CD14-positive monocyte (primary cell): ENCODE results near the gene PCBP3. TPM values are rescaled to one million over a fixed set of nuclear protein-coding genes. Genes with fewer than 3 reads are reported as not detected.

ENCODE experiments used
- DNase-seq, 3 donors: peaks; one replicate each; pipeline ENCODE4 v3.0.0-alpha.2; 2011 to 2022
- H2AFZ ChIP-seq: 2 replicates; pipeline ENCODE4 v1.6.0; 2012; ENCODE audit warnings: mild to moderate bottlenecking, low read depth, low read length, inconsistent platforms; ENCODE audit not compliant: insufficient read depth, poor library complexity, severe bottlenecking
- H3K27ac ChIP-seq, 2 donors: 1 replicate in 1 of 2; 2 replicates in 1 of 2; pipeline ENCODE4 v1.5.1; 2012 to 2013; ENCODE audit warnings: low read length in 2 of 2, control low read depth in 1 of 2, inconsistent platforms in 1 of 2, low read depth in 1 of 2, mild to moderate bottlenecking in 1 of 2
- H3K27me3 ChIP-seq, 2 donors: one replicate each; pipeline versions ENCODE4 v1.6.0 to v1.6.1; 2011 to 2013; ENCODE audit warnings: low read length in 2 of 2; ENCODE audit not compliant: control insufficient read depth in 2 of 2, insufficient read depth in 2 of 2
- H3K36me3 ChIP-seq, 2 donors: replicated peaks in 1 of 2; 1 replicate in 1 of 2; 2 replicates in 1 of 2; pipeline versions ENCODE4 v1.5.1 to v1.6.1; 2012 to 2013; ENCODE audit warnings: low read length in 2 of 2, control low read depth in 1 of 2, inconsistent platforms in 1 of 2, mild to moderate bottlenecking in 1 of 2; ENCODE audit not compliant: insufficient read depth in 2 of 2, control insufficient read depth in 1 of 2
- H3K4me1 ChIP-seq, 2 donors: 1 replicate in 1 of 2; 2 replicates in 1 of 2; pipeline versions ENCODE4 v1.5.1 to v1.6.1; 2012 to 2013; ENCODE audit warnings: low read length in 2 of 2, control low read depth in 1 of 2, inconsistent platforms in 1 of 2, mild to moderate bottlenecking in 1 of 2, moderate library complexity in 1 of 2; ENCODE audit not compliant: insufficient read depth in 2 of 2, control insufficient read depth in 1 of 2
- H3K4me2 ChIP-seq: replicated peaks from 2 replicates; pipeline ENCODE3; 2012; ENCODE audit warnings: low read length, moderate library complexity, mild to moderate bottlenecking; ENCODE audit not compliant: poor library complexity, severe bottlenecking; ENCODE audit errors: extremely low read depth
- H3K4me3 ChIP-seq, 3 experiments: fragments of 200-600 bp in 1 of 3; sonication (generic) in 1 of 3; replicated peaks in 1 of 3; 1 replicate in 2 of 3; 2 replicates in 1 of 3; pipeline ENCODE4 v1.5.1; 2011 to 2013; ENCODE audit warnings: low read length in 3 of 3, mild to moderate bottlenecking in 3 of 3, control low read depth in 2 of 3, low read depth in 2 of 3, inconsistent platforms in 1 of 3, moderate library complexity in 1 of 3
- H3K79me2 ChIP-seq: 2 replicates; pipeline ENCODE4 v1.6.0; 2012; ENCODE audit warnings: mild to moderate bottlenecking, control low read depth, inconsistent platforms, low read length, moderate library complexity; ENCODE audit not compliant: insufficient read depth
- H3K9ac ChIP-seq: 2 replicates; pipeline ENCODE4 v1.6.0; 2017; ENCODE audit warnings: low read length, mild to moderate bottlenecking; ENCODE audit not compliant: insufficient read depth, poor library complexity, severe bottlenecking
- H3K9me3 ChIP-seq, 2 donors: replicated peaks in 1 of 2; 1 replicate in 1 of 2; 2 replicates in 1 of 2; pipeline versions ENCODE4 v1.5.1 to v1.6.1; 2012 to 2013; ENCODE audit warnings: low read length in 2 of 2, control low read depth in 1 of 2; ENCODE audit not compliant: control insufficient read depth in 1 of 2, insufficient read depth in 1 of 2
- H4K20me1 ChIP-seq: 2 replicates; pipeline ENCODE4 v1.6.0; 2012; ENCODE audit warnings: mild to moderate bottlenecking, low read length, control low read depth, moderate library complexity; ENCODE audit not compliant: insufficient read depth
- H3K27ac Mint-ChIP-seq, 7 donors: one replicate each; pipeline ENCODE4 v1.8.0; 2020; ENCODE audit warnings: mild to moderate bottlenecking in 7 of 7, mixed read lengths in 7 of 7, moderate library complexity in 6 of 7, inconsistent platforms in 2 of 7
- H3K27me3 Mint-ChIP-seq, 3 donors: one replicate each; pipeline ENCODE4 v1.8.0; 2021 to 2022; ENCODE audit warnings: low read depth in 3 of 3, mild to moderate bottlenecking in 3 of 3, mixed read lengths in 3 of 3, moderate library complexity in 3 of 3, inconsistent platforms in 1 of 3
- H3K36me3 Mint-ChIP-seq, 2 donors: one replicate each; pipeline ENCODE4 v1.8.0; 2020; ENCODE audit warnings: mixed read lengths in 2 of 2, inconsistent platforms in 1 of 2, mild to moderate bottlenecking in 1 of 2
- H3K4me1 Mint-ChIP-seq: one replicate; pipeline ENCODE4 v1.8.0; 2020; ENCODE audit warnings: mild to moderate bottlenecking, mixed read lengths
- H3K4me3 Mint-ChIP-seq, 2 donors: one replicate each; pipeline ENCODE4 v1.8.0; 2020; ENCODE audit warnings: mild to moderate bottlenecking in 2 of 2, mixed read lengths in 2 of 2, moderate library complexity in 1 of 2
- H3K9me3 Mint-ChIP-seq, 7 donors: one replicate each; pipeline ENCODE4 v1.8.0; 2020 to 2022; ENCODE audit warnings: mixed read lengths in 7 of 7, mild to moderate bottlenecking in 6 of 7, moderate library complexity in 6 of 7, inconsistent platforms in 2 of 7
- WGBS: methylation state at CpG from one replicate; pipeline ENCODE4 v1.1.5; 2013; ENCODE audit warnings: missing lambda C conversion rate; ENCODE audit not compliant: insufficient coverage; 5-methylcytosine and 5-hydroxymethylcytosine counted together
- intact Hi-C, 2 donors: fragments of 100-400 bp; cut with micrococcal nuclease; formaldehyde crosslinking; loops; one replicate each; pipeline versions ENCODE4 v1.15.0 to v1.15.1; 2023
- polyA plus RNA-seq, 3 donors: library from polyadenylated mRNA; depleted of rRNA in 1 of 3; unstranded in 2 of 3; stranded (reverse) in 1 of 3; fragments of 300-500 nt in 2 of 3; fragments of >200 nt in 1 of 3; fragmentation: Illumina TruSeq in 2 of 3; gene quantifications; 1 replicate in 2 of 3; 2 replicates in 1 of 3; pipeline ENCODE4 v1.2.3, GENCODE V29; 2012 to 2021
- TF ChIP-seq, protein P1 (sequence below): fragments of 200-600 bp; IDR thresholded peaks from one replicate; pipeline ENCODE4 v1.8.0; 2022; ENCODE audit warnings: antibody characterized with exemption, mild to moderate bottlenecking

Gene PCBP3
- polyA plus RNA-seq, 3 donors = 0.34 to 0.49 TPM; not detected in 1

DNA sequence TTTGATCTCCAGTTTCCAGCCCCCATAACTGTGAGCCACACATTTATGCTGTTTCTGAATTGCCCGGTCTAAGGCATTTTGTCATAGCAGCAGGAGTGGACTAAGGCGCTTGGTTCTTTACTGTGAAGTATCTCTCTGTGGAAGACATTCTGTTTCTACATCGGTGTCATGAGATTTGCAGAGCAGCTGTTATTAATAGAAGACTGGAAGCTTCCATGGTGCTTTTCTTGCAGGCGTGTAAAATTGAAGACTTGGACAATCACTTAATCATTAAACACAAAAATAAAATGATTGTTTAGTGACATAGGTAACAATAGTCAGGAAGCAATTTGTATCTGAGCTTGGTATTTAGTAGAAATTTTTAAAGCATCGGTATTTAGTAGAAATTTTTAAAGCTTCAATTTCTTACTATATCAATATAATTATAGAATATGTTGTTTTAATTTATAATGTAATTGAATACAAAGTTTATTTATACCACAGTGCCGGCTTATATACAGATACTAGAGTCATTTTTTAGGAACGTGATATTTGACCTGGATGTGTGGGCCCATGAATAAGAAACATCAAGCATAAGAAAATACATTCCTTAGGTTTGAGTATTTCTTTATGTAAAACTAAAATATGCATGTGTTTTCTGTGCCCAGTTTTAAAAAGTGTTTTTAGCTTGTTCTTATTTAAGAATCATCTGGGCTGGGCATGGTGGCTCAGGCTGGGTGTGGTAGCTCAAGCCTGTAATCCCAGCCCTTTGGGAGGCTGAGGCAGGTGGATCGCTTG is 277.5 kb downstream of the PCBP3 start:
- H3K36me3 Mint-ChIP-seq = no peaks in the 10 kb centered on the region
- no peaks in the 10 kb centered on the region for H3K36me3 ChIP-seq
- peaks cover 17 to 18% of the 10 kb centered on the region in 2 donors for H3K9me3 ChIP-seq
- no peaks in the 10 kb centered on the region for H4K20me1 ChIP-seq
- H2AFZ ChIP-seq = no peak overlapping the region
- no peak for DNase-seq
- no peaks in the 10 kb centered on the region for H3K27me3 ChIP-seq
- H3K4me3 ChIP-seq = no peak overlapping the region
- H3K4me1 Mint-ChIP-seq = no peaks in the 10 kb centered on the region
- 100% methylated on average over 1 of the region's 8 CpGs for WGBS
- H3K9ac ChIP-seq = no peak overlapping the region
- intact Hi-C loops = no loop called here
- TF ChIP-seq, protein P1, sequence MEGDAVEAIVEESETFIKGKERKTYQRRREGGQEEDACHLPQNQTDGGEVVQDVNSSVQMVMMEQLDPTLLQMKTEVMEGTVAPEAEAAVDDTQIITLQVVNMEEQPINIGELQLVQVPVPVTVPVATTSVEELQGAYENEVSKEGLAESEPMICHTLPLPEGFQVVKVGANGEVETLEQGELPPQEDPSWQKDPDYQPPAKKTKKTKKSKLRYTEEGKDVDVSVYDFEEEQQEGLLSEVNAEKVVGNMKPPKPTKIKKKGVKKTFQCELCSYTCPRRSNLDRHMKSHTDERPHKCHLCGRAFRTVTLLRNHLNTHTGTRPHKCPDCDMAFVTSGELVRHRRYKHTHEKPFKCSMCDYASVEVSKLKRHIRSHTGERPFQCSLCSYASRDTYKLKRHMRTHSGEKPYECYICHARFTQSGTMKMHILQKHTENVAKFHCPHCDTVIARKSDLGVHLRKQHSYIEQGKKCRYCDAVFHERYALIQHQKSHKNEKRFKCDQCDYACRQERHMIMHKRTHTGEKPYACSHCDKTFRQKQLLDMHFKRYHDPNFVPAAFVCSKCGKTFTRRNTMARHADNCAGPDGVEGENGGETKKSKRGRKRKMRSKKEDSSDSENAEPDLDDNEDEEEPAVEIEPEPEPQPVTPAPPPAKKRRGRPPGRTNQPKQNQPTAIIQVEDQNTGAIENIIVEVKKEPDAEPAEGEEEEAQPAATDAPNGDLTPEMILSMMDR = no peak
- H3K9me3 Mint-ChIP-seq = peaks cover 0 to 18% (median 6%) of the 10 kb centered on the region in 7 donors
- peaks cover 0 to 2% (median 2%) of the 10 kb centered on the region in 3 donors for H3K27me3 Mint-ChIP-seq
- no peak overlapping the region for H3K27ac ChIP-seq
- H3K4me3 Mint-ChIP-seq = no peak overlapping the region
- H3K4me2 ChIP-seq = no peak overlapping the region
- H3K79me2 ChIP-seq = no peaks in the 10 kb centered on the region
- H3K4me1 ChIP-seq = no peaks in the 10 kb centered on the region
- H3K27ac Mint-ChIP-seq = no peak overlapping the region

GRCh38 chr21:45921917-45922316 is 278.4 kb downstream of the PCBP3 start:
- TF ChIP-seq, protein P1 = no peak
- no peak overlapping the region for H3K9ac ChIP-seq
- no peaks in the 10 kb centered on the region for H3K4me1 ChIP-seq
- no peak overlapping the region for H3K4me3 ChIP-seq
- H3K27me3 ChIP-seq = no peaks in the 10 kb centered on the region
- Mint-ChIP-seq H3K36me3 (no peaks in the 10 kb centered on the region), H3K27me3 (peaks cover 0 to 2% (median 2%) of the 10 kb centered on the region in 3 donors), H3K27ac (no peak overlapping the region), H3K4me1 (no peaks in the 10 kb centered on the region), H3K4me3 (no peak overlapping the region), H3K9me3 (peaks cover 0 to 18% (median 6%) of the 10 kb centered on the region in 7 donors)
- intact Hi-C loops = no loop called here
- no peaks in the 10 kb centered on the region for H4K20me1 ChIP-seq
- no peaks in the 10 kb centered on the region for H3K36me3 ChIP-seq
- H3K27ac ChIP-seq = no peak overlapping the region
- H3K9me3 ChIP-seq = peaks cover 17 to 18% of the 10 kb centered on the region in 2 donors
- H3K79me2 ChIP-seq = no peaks in the 10 kb centered on the region
- 95% methylated on average over 3 of the region's 7 CpGs for WGBS
- H3K4me2 ChIP-seq = no peak overlapping the region
- H2AFZ ChIP-seq = no peak overlapping the region
- no peak for DNase-seq
